GM12891 (cell line): ENCODE measurements around the gene CCDC112.

Experiments used
- PAX5 ChIP-seq: IDR thresholded peaks from 2 replicates; pipeline ENCODE4 v1.6.1; 2011; ENCODE audit warnings: low read length, moderate library complexity, mild to moderate bottlenecking; ENCODE audit not compliant: insufficient read depth, severe bottlenecking
- POLR2A ChIP-seq: IDR thresholded peaks from 2 replicates; pipeline ENCODE4 v1.6.1; 2011; ENCODE audit warnings: low read depth, low read length, control low read depth
- POLR2AphosphoS5 ChIP-seq: IDR thresholded peaks from 2 replicates; pipeline ENCODE4 v1.6.1; 2011; ENCODE audit warnings: low read depth, low read length, control low read depth
- POU2F2 ChIP-seq: IDR thresholded peaks from 2 replicates; pipeline ENCODE4 v1.6.1; 2011; ENCODE audit warnings: low read depth, mild to moderate bottlenecking, control low read depth, low read length, moderate library complexity
- TAF1 ChIP-seq: IDR thresholded peaks from 2 replicates; pipeline ENCODE4 v1.6.1; 2011; ENCODE audit warnings: low read depth, low read length, control low read depth

- TF ChIP-seq POLR2A = no peak
- no peak for TF ChIP-seq POU2F2
- no peak for TF ChIP-seq PAX5
- no peak for TF ChIP-seq TAF1
- no peak for TF ChIP-seq POLR2AphosphoS5
Measured at GRCh38 chr5:115330830-115331229, 34.4 kb upstream of the CCDC112 start.
